HEK293 (cell line): Measurements from ENCODE around the gene SHISAL2A.

Experiments
- CTCF ChIP-seq: fragments of 450-650 bp; formaldehyde crosslinking; IDR thresholded peaks from 2 replicates; pipeline ENCODE4 v1.5.1; 2016; ENCODE audit warnings: missing biosample characterization, missing genetic modification characterization
- REST ChIP-seq: fragments of 450-650 bp; formaldehyde crosslinking; IDR thresholded peaks from 2 replicates; pipeline ENCODE4 v1.5.1; 2016; ENCODE audit warnings: missing biosample characterization, missing genetic modification characterization
- ZNF157 ChIP-seq: fragments of 450-650 bp; formaldehyde crosslinking; IDR thresholded peaks from 2 replicates; pipeline ENCODE4 v1.5.1; 2016; ENCODE audit warnings: missing biosample characterization, missing genetic modification characterization
- ZNF529 ChIP-seq: fragments of 450-650 bp; formaldehyde crosslinking; IDR thresholded peaks from 2 replicates; pipeline ENCODE4 v1.5.1; 2017; ENCODE audit warnings: missing genetic modification characterization, missing biosample characterization; ENCODE audit not compliant: insufficient replicate concordance
- ZNF561 ChIP-seq: fragments of 450-650 bp; IDR thresholded peaks from 2 replicates; pipeline ENCODE4 v1.5.1; 2018; ENCODE audit warnings: missing biosample characterization, missing genetic modification characterization, borderline replicate concordance

- TF ChIP-seq ZNF561 (tag by site-specific recombination) = no peak
- TF ChIP-seq ZNF157 = no peak
- no peak for TF ChIP-seq CTCF
- TF ChIP-seq REST (tag by site-specific recombination) = no peak
- TF ChIP-seq ZNF529 (tag by site-specific recombination) = no peak
Measured at GRCh38 chr1:52621950-52622349, 11.0 kb upstream of the SHISAL2A start.
